ENCODE measurements around the gene RUBCN. TPM values are rescaled to one million over a fixed set of nuclear protein-coding genes. Genes with fewer than 3 reads are reported as not detected.

The RUBCN gene
- total RNA-seq, 1 experiment from 2014 or later = 37.9 TPM

GRCh38 chr3:197692641-197693040 is 44.1 kb downstream of the RUBCN start:
- Histone ChIP-seq H3K9me3 (ENCODE audit: control insufficient read depth, insufficient read depth, low read depth, low read length) (no peaks in the 10 kb centered on the region), H3K36me3 (ENCODE audit: control insufficient read depth, insufficient read depth, low read length) (peaks cover 9% of the 10 kb centered on the region; the same call in 1 of the 2 replicates), H3K4me3 (ENCODE audit: low read depth in 2 of 2, low read length in 2 of 2) (no peak overlapping the region), H3K27me3 (ENCODE audit: control insufficient read depth, insufficient read depth, low read length) (no peaks in the 10 kb centered on the region), H3K27ac (ENCODE audit: low read length) (no peak overlapping the region), H3K4me1 (ENCODE audit: control insufficient read depth, insufficient read depth, low read length) (no peaks in the 10 kb centered on the region)
- POLR2A ChIA-PET = no interaction called here
- no peak for DNase-seq (ENCODE audit: low read depth, low spot score)
- TF ChIP-seq TCF7L2 (IDR thresholded peaks at IDR 0.05; ENCODE audit: low read depth, low read length) (no peak), SIN3A (IDR thresholded peaks at IDR 0.05; ENCODE audit: borderline replicate concordance, insufficient read depth, low read depth, low read length) (no peak), REST (IDR thresholded peaks at IDR 0.05; ENCODE audit: insufficient read depth in 1 of 2, low read depth in 2 of 2, low read length in 1 of 2) (no peak), CTCF (IDR thresholded peaks at IDR 0.05) (no peak), POLR2AphosphoS5 (IDR thresholded peaks at IDR 0.05; ENCODE audit: low read depth, low read length) (no peak)
- ATAC-seq = no peak
- in situ Hi-C loops (cut with HindIII; ENCODE audit: low pct_unique_long_range_greater_than_20kb, low sequenced_read_pairs) (no loop called here), intact Hi-C loops (cut with micrococcal nuclease; ENCODE audit: unreplicated experiment) (no loop called here)
- CTCF ChIA-PET = no interaction called here
- BruUV-seq (replicated peaks) = no TSS peak

GRCh38 chr3:197690754-197691153 is 46.0 kb downstream of the RUBCN start:
- H3K36me3 ChIP-seq (ENCODE audit: control insufficient read depth, insufficient read depth, low read length) = peaks cover 9% of the 10 kb centered on the region; the same call in 1 of the 2 replicates
- ChIA-PET POLR2A (no interaction called here), CTCF (no interaction called here)
- in situ Hi-C loops (cut with HindIII; ENCODE audit: low pct_unique_long_range_greater_than_20kb, low sequenced_read_pairs) (no loop called here), intact Hi-C loops (cut with micrococcal nuclease; ENCODE audit: unreplicated experiment) (no loop called here)
- H3K27me3 ChIP-seq (ENCODE audit: control insufficient read depth, insufficient read depth, low read length) = no peaks in the 10 kb centered on the region
- H3K4me1 ChIP-seq (ENCODE audit: control insufficient read depth, insufficient read depth, low read length) = no peaks in the 10 kb centered on the region
- no peak for ATAC-seq
- TF ChIP-seq TCF7L2 (IDR thresholded peaks at IDR 0.05; ENCODE audit: low read depth, low read length) (no peak), POLR2AphosphoS5 (IDR thresholded peaks at IDR 0.05; ENCODE audit: low read depth, low read length) (no peak), CTCF (IDR thresholded peaks at IDR 0.05) (no peak), REST (IDR thresholded peaks at IDR 0.05; ENCODE audit: insufficient read depth in 1 of 2, low read depth in 2 of 2, low read length in 1 of 2) (no peak), SIN3A (IDR thresholded peaks at IDR 0.05; ENCODE audit: borderline replicate concordance, insufficient read depth, low read depth, low read length) (no peak)
- BruUV-seq (replicated peaks) = no TSS peak
- DNase-seq (ENCODE audit: low read depth, low spot score) = no peak
- H3K9me3 ChIP-seq (ENCODE audit: control insufficient read depth, insufficient read depth, low read depth, low read length) = no peaks in the 10 kb centered on the region
- no peak overlapping the region for H3K27ac ChIP-seq (ENCODE audit: low read length)
- no peak overlapping the region for H3K4me3 ChIP-seq (ENCODE audit: low read depth in 2 of 2, low read length in 2 of 2)

Measured in Panc1 (cell line).